HG03439 (cell line): ENCODE results near the gene FGGY.

Source experiments
- ATAC-seq: cut with Tn5 transposase; IDR thresholded peaks from one replicate; pipeline ENCODE4 v1.9.1; 2021; ENCODE audit warnings: mild to moderate bottlenecking, moderate library complexity; ENCODE audit not compliant: unreplicated experiment

FGGY gene

GRCh38 chr1:59750328-59751003 lies 453.6 kb downstream of the FGGY start:
- ATAC-seq, result no peak

- ATAC-seq, result no peak
Observed at GRCh38 chr1:59751004-59751395, 454.1 kb downstream of the FGGY start.

GRCh38 chr1:59751801-59752200 lies 454.9 kb downstream of the FGGY start:
- no peak for ATAC-seq

GRCh38 chr1:59752556-59753414 lies 455.9 kb downstream of the FGGY start:
- peak; percentile 61 for ATAC-seq

GRCh38 chr1:59755069-59755685 lies 458.3 kb downstream of the FGGY start:
- no peak for ATAC-seq

GRCh38 chr1:59757197-59757747 lies 460.4 kb downstream of the FGGY start:
- no peak for ATAC-seq

- no peak for ATAC-seq
Observed at GRCh38 chr1:59759156-59759925, 462.4 kb downstream of the FGGY start.

GRCh38 chr1:59761443-59761842 lies 464.5 kb downstream of the FGGY start:
- ATAC-seq, result no peak

- no peak for ATAC-seq
Observed at GRCh38 chr1:59763418-59763817, 466.5 kb downstream of the FGGY start.

GRCh38 chr1:59765011-59765730 lies 468.3 kb downstream of the FGGY start:
- no peak for ATAC-seq

GRCh38 chr1:59766227-59766855 lies 469.4 kb downstream of the FGGY start:
- no peak for ATAC-seq

- no peak for ATAC-seq
Observed at GRCh38 chr1:59767119-59767518, 470.2 kb downstream of the FGGY start.

- no peak for ATAC-seq
Observed at GRCh38 chr1:59768792-59769735, 472.2 kb downstream of the FGGY start.

GRCh38 chr1:59769736-59770095 lies 472.8 kb downstream of the FGGY start:
- ATAC-seq, result no peak

GRCh38 chr1:59771361-59771760 lies 474.5 kb downstream of the FGGY start:
- ATAC-seq, result no peak

- no peak for ATAC-seq
Observed at GRCh38 chr1:59775480-59775879, 478.6 kb downstream of the FGGY start.

GRCh38 chr1:59776960-59777852 lies 480.3 kb downstream of the FGGY start:
- ATAC-seq, result no peak

GRCh38 chr1:59779949-59780348 lies 483.1 kb downstream of the FGGY start:
- no peak for ATAC-seq
